ENCODE data around the gene ARID5A.
A peak's percentile ranks its signal among the peaks of the same experiment; 100 is the strongest.
"Not testable (repeated sequence)": the region's sequence is repeated elsewhere in the genome, so short reads cannot be mapped to it uniquely, and the experiment has no call there.

The ARID5A gene

GRCh38 chr2:96536445-96537065 is at the start of gene ARID5A:
ARID5A (plus strand) TSS chr2:96536752; CDS start chr2:96536827, 75 bp downstream.
- peak; percentile 93 for DNase-seq

- DNase-seq = no peak
Observed at GRCh38 chr2:96489261-96489660, 47.3 kb upstream of the ARID5A start.

- DNase-seq = no peak
Observed at GRCh38 chr2:96489663-96490062, 46.9 kb upstream of the ARID5A start.

- DNase-seq = no peak
Observed at GRCh38 chr2:96491860-96492497, 44.6 kb upstream of the ARID5A start.

- no peak for DNase-seq
Observed at GRCh38 chr2:96493072-96493471, 43.5 kb upstream of the ARID5A start.

GRCh38 chr2:96494188-96494587 is 42.4 kb upstream of the ARID5A start:
- no peak for DNase-seq

GRCh38 chr2:96495982-96496629 is 40.4 kb upstream of the ARID5A start:
- no peak for DNase-seq

GRCh38 chr2:96498021-96498431 is 38.5 kb upstream of the ARID5A start:
- no peak for DNase-seq

GRCh38 chr2:96498611-96499010 is 37.9 kb upstream of the ARID5A start:
- not testable (repeated sequence) for DNase-seq

GRCh38 chr2:96499061-96499960 is 37.2 kb upstream of the ARID5A start:
- no peak for DNase-seq

GRCh38 chr2:96500385-96501066 is 36.0 kb upstream of the ARID5A start:
- no peak for DNase-seq

- no peak for DNase-seq
Observed at GRCh38 chr2:96501471-96501874, 35.1 kb upstream of the ARID5A start.

GRCh38 chr2:96501886-96502810 is 34.4 kb upstream of the ARID5A start:
- no peak for DNase-seq

- no peak for DNase-seq
Observed at GRCh38 chr2:96502891-96503636, 33.5 kb upstream of the ARID5A start.

GRCh38 chr2:96503637-96504243 is 32.8 kb upstream of the ARID5A start:
- no peak for DNase-seq

- DNase-seq = no peak
Observed at GRCh38 chr2:96505231-96505889, 31.2 kb upstream of the ARID5A start, which contains the start of gene NEURL3. NEURL3 (minus strand) TSS chr2:96505357; CDS start chr2:96505286, 71 bp downstream.

GRCh38 chr2:96506016-96506906 is 30.3 kb upstream of the ARID5A start:
- DNase-seq = no peak

- no peak for DNase-seq
Observed at GRCh38 chr2:96506907-96507240, 29.7 kb upstream of the ARID5A start.

Data from stimulated activated CD4-positive, alpha-beta T cell treated with anti-CD3 and anti-CD28 coated beads, Interleukin-4, amount 100 ng/mL, for 24 hours (primary cell).